Frontal cortex (tissue), 4 donors: ENCODE results near the gene PPP1R1C. TPM values are rescaled to one million over a fixed set of nuclear protein-coding genes. Genes with fewer than 3 reads are reported as not detected.
"Not testable (repeated sequence)": the region's sequence is repeated elsewhere in the genome, so short reads cannot be mapped to it uniquely, and the experiment has no call there.

ENCODE experiments used
- DNase-seq, 2 donors: peaks; one replicate each; pipeline ENCODE4 v3.0.0; 2012; ENCODE audit warnings: low spot score in 2 of 2
- FAIRE-seq: peaks from 2 replicates; lab custom pipeline; 2012; peaks lifted over from hg19 to GRCh38; lab: Jason Lieb, UNC
- total RNA-seq: library from RNA; depleted of rRNA; stranded (reverse); fragments of >200 nt; gene quantifications from one replicate; pipeline ENCODE4 v1.2.3, GENCODE V29; 2014
- donor health status: control.
- donor health status: control.
- donor health status: control.

PPP1R1C gene, protein sequence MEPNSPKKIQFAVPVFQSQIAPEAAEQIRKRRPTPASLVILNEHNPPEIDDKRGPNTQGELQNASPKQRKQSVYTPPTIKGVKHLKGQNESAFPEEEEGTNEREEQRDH
- under 0.01 TPM for total RNA-seq

DNA sequence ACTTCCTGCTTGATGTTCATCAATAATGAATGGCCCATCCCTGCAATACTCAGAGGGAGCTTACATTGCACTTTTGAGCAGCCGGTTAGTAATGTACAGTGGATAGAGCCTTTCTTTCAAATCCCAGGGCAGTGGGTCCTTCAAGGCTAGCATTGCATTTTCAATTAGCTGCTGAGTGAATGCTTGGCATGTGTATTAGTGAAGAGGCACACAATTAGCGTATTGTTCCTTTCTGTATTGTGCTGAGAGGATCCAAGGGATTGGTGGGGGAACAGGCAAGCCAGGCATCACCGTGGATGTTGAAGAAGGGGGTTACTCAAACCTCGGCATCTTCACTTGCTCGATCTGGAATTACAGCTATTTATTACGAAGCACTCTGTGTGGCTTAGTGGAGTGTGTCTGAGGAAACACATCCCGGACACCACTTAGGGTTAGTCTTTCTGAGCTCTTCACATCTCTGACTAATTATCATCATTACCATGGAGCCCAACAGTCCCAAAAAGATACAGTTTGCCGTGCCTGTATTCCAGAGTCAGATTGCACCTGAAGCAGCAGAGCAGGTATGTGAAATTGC is at the start of gene PPP1R1C:
Gene PPP1R1C (plus strand): TSS at position 222 of the 574 bp plus-strand sequence. CDS start 258 bp downstream, at position 480.
- no peak for FAIRE-seq
- peak in 1 of 2 donors; percentile 21 for DNase-seq

DNA sequence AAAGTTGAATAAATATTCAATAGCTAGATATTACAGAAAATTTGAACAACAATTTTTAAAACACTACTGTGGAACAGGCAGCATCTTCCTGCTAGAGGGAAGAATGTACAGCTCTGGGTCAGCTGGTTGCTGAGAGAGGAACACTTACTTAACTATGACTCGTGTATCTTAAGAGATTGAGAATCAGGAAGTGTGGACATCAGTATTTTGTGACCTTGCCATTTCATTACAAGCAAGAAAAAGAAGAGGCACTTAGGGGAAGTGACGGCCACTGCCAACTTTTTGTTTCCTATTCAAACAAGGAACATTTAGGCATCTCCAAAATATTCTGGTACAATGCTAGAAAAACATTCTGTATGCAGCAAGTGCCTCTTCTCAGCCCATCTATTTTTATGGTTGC is 48.2 kb upstream of the PPP1R1C start:
- no peak for DNase-seq
- FAIRE-seq: no peak

DNA sequence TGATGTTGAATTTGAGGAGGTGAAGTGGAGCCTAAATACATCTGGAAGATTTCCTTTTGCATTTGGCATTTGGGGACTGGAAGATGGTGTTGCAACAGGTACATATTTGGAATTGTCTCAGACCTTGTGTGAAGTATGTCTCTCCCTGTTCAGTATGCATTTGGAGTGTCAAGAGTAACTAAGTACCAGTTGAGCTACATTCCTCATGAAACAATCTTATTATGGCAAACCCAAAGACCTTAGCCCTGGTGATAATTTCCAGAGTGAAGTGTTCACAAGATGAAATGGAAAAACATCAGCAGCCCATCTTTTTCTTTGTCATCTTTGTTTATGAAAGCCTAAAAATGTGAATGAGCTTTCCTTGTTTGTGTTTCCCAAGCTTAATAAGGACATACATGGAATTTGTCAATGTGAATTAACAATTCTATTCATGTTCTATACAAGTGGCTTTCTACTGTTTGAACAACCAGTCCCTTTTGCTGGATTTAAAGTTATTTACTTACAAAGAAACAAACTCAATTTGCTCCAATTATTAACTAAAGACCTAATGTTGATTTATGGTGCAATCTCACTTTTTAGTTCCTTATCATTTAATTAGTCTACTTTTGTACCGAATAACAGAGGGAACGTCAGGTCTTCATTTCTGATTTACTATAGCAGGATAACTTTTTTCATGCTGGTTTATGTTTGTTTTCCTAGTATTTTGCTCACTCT is 42.1 kb upstream of the PPP1R1C start:
- DNase-seq (no peak), FAIRE-seq (no peak)

DNA sequence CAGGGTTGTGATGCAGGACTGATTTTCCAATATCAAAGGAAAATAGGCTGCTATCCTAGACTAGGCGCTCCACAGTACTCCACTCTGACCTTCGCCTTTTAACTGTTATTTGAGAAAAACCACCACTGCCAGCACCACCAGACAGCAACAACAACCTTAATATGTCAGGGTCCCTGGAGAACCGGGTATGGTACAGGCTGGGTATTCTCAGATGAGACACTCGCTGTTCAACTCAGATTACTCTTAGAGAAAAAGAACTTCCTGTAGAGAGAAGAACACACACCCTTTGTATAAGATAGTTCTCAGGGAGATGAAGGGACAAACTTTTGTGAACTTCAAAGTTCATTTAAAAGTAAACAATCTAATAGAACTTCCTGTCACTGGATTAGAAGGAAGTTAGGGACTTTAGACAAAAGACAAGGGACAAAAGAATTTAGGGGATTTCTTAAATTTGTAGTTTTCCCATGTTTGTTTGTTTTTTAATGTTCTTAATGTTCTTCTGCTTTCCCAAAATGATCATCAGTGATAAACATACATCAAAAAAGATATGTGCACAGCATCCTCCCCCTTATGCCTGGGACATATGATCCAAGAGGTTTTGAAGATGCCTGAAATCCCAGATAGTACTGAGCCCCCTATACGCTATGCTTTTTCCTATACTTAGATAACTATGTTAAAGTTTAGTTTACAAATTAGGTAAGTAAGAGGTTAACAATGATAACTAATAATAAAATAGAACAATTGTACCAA is 41.3 kb upstream of the PPP1R1C start:
- DNase-seq (no peak), FAIRE-seq (no peak)

DNA sequence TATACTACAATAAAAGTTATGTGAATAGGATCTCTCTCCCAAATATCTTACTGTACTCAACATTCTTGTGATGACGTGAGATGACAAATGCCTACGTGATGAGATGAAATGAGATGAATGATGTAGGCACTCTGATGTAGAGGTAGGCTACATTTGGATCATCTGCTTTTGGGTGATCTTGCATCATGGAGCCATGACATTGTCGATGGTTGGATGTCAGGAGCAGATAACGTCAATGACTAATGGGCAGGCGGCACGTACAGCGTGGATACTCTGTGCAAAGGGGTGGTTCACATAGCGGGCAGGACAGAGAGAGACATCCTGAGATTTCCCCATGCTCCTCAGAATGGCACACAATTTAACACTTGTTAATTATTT is 40.8 kb upstream of the PPP1R1C start:
- FAIRE-seq: no peak
- DNase-seq: no peak

DNA sequence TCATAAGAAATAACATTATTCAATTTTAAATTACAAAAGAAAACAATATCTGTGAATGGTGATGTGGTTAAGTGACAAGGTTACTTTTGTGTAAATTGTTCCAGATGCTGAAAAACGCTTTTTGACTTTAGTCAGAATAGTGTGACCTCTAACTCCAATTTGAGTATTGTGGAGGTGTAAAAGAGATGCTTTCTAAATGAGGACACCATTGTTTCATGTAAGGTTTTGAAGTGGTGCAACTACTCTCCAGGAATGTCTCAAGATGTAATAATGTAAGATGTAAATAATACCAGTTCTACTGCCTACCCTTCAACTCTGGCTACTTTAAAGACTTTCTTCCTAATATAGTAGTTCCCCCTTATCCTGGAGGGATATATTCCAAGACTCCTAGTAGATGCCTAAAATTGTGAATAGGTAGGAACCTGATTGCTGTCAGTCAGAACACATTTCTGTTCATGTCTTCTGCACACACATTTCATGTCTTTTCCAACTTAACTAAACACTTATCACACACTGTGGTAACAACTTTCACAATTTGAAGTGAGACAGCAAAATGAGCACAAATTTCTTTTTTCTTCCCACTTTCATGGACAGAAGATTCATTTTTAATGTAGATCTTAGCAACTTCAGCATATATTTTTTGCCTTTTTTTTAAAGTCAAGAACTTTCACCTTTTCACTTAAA is 39.1 kb upstream of the PPP1R1C start:
- DNase-seq (no peak), FAIRE-seq (no peak)

DNA sequence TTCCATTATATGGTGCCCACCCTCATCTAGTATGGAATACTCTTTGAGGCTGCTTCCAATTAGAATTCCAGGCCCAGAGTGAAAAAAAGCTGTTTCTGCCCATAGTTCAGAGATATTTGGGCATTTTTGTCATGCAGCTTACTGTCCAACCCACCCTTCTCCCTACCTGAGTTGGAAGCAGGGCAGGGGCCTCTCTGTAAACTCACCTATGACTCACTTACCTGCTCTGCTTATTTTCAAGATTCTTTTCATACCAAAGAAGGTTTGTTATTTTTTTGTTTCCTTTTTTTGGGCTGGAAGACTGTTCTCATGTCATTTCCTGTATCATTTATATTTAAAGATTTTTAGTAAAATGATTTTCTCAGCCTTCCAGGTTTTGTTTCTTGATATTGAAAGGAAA is 38.4 kb upstream of the PPP1R1C start:
- no peak for DNase-seq
- FAIRE-seq: no peak

DNA sequence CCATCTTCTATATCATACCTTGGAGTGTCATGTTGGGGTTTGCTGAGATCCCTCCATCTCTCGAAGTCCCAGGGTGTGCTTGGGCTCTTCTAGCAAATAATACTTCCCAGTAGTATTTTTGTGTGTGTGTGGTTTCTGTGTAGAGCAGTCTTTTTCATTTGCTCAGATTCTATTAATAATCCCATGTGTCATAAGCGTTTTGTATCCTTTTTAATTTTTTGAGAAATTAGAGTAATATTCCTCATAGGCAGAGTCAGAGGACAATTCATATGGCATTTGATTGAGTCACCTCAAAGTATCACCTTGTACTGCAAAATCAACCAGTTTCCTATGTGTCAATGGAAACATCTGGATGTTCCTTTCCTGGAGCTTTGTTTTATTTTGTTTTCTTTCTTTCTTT is 37.4 kb upstream of the PPP1R1C start:
- FAIRE-seq: no peak
- DNase-seq: no peak

DNA sequence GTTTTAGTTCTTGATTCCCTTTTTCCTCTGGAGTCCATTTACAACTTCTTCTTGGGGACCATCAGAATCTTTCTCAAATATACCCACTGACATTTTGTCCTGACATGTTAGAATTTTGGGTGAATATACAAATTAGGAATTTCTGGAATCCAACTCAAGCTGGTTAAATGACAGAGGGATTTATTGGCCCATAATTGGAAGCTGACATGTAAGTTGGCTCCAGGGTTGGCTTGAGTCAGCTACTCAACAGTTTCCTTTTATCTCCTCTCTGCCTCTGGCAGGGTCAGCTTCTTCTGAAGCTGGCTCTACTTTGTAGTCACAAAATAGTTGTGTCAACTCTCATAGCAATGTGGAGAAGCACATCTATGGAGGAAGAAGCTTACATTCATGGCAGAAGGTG is 36.6 kb upstream of the PPP1R1C start:
- no peak for DNase-seq

DNA sequence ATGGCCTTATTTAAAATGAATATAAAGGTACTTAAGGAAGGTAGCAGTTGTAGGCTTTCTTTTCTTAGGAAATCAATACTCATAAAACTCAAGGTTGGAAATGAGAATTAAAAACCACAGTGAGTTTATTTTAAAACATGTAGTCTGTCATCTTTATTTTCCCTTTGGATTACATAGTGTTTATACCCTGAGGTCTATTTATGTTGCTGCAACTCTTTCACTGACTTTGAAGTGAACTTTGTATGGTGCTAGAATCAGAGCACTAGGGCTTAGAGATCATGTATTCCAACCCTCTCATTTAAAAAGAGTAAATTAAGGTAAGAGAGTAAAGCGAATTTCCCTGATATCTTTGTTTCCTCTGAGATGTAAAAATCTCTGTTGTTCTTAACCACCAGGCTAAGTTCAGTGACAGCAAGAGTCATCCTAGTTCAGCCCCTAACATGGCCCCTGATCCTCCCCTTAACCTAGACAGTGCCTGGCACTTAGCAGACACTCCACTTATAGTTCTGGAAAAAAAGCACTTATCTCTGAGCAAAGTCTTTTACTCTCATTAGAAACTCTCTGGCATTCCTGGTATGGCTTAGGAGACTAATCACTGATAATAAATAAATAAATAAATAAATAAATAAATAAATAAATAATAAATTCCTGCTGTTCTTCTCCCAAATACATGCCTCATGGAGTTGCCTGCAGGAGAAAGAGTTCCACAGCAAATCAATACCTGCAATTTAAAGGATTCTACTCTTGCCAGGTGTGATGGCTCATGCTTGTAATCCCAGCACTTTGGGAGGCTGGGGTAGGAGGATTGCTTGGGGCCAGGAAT is 33.0 kb upstream of the PPP1R1C start:
- FAIRE-seq (no peak), DNase-seq (no peak)

More for the DNA sequence above, 36.6 kb upstream of the PPP1R1C start:
- FAIRE-seq: no peak

DNA sequence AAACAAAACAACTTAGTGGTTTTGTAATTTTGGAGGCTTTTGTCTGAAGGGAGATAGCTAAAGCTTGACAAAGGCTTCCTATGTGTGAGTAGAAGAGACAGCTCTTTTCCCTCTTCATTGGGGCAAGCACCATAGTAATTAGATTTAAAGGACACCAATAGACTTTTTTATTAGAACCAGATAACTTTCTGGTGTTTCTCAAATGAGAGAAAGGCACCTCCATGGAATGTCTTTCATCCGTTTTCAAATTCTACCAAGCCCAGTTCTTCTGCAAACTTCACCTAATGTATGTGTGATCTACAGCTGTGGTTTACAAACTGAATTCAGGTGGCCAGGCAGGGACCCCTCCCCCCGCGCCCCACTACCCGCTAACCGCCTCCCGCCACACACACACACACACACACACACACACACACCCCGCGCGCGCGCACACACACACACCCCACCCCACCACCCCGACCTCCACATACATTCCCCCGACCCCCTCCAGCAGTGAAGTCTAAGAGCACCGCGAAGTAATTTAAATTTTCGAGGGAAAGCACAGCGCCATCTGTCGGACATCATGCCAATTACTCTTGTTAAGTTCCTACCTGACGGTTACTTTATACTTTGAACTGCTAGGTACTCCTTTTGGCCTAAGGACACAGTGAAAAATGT is 31.6 kb upstream of the PPP1R1C start:
- DNase-seq (peak; percentile 57), FAIRE-seq (no peak)

DNA sequence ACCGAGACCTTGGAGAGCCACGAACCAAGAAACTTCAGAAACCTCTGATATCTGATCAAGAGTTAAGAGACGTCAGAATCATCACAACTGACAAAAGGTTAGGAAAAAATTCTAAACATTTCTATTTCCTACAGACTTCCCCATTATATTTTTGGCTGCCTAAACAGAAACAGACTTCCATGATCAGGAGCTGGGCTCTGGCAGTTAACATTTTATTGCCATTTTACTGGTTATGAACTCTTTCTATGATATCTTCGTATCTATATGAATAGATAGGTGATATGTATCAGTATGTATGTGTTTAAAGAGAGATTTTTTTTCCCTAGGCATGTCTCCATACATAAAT is 31.1 kb upstream of the PPP1R1C start:
- no peak for FAIRE-seq
- no peak for DNase-seq

DNA sequence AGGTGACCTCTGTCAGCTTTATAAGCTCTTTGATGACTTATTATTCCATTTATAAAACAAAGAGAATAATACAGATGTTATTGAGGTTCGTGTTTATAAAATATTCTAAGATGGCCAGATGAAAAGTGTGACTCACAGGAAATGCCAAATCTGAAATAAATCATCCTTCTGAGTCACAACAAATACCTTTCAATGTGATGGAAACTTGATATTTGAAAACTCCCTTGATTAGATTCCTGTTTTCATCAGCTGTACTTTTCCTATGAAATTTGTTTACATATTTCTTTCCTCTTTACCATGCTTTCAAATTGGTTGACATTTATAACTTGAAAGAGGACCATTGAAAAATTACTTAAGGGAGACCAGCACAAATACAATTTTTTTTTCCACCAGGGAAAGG is 30.6 kb upstream of the PPP1R1C start:
- no peak for FAIRE-seq
- no peak for DNase-seq

DNA sequence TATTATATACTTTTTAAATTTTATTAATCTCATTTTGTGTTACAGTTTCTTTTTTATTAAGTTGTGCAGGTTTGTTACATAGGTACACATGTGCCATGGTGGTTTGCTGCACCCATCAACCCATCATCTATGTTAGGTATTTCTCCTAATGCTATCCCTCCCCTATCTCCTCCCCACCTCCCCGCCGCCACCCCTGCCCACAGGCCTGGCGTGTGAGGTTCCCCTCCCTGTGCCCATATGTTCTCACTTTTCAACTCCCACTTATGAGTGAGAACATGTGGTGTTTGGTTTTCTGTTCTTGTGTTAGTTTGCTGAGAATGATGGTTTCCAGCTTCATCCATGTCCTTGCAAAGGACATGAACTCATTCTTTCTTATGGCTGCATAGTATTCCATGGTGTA is 29.8 kb upstream of the PPP1R1C start:
- not testable (repeated sequence) for DNase-seq, FAIRE-seq

DNA sequence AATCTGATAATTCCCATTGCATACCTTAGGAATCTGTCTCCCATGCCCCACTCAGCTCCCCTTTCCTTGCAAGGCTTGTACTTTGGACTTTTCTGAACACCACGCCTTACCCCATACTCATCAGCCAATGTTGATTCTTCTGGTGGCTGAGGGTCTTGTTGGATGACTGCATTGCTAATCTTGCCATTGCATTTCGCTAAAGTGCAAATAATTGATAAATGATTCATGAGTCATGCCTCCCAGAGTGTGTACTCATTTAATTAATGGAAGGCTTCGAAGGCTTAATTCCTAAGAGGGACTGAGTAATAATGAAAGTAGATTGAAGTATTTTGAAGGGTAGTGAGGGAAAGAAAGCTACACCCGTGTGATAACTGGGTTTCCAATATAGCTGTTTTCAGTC is 28.0 kb upstream of the PPP1R1C start:
- DNase-seq (no peak), FAIRE-seq (no peak)

DNA sequence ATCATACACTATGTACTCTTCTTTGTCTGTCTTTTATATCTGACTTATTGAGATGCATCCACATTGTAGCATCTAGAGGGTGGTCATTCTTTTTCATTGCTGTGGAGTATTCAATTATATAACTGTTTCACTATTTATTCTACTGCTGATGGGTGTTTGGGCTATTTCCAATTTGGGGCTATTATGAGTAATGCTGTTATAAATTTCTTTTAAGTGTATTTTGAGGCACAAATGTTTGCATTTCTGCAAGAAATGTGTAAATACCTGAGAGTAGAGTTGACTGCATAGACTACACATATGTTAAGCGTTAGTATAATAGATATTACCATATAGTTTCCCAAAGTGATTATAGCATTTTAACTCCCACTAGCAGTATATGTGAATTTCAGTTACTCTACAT is 26.9 kb upstream of the PPP1R1C start:
- no peak for FAIRE-seq
- no peak for DNase-seq

DNA sequence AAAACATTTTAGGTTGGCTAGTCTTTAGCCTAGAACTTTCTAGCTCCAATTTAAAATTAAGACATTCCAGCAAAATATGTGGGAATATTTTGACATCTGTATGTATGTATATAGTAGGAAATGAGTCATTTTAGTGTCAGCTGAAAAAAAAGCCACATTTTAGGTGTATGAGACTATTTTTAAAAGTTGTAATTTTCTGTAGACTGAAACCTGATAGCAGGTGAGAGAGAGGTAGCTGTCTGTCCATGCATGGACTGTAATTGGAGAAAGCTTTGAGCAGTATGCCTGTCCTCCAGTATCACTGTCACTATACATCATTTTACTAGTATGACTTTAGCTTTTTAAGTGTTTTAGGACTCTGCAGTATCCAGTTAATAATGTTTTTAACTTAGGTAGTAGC is 26.1 kb upstream of the PPP1R1C start:
- FAIRE-seq (no peak), DNase-seq (no peak)

DNA sequence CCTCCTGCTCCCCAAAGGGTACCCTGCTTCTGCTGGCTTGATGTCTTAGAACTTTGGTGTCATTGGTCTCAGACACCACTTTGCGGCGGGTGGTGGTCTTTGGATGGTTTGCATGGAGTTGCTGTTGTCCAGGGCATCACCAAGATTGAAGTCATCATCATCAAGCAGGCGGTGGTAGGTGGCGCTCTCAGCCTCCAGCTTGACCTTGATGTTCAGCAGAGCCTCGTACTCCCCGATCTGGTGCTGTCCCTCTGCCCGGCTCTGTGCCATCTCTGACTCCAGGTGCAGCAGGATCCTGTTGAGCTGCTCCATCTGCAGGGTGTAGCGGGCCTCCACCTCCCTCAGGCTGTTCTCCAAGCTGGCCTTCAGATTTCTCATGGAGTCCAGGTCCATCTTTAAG is 24.5 kb upstream of the PPP1R1C start:
- not testable (repeated sequence) for DNase-seq, FAIRE-seq

DNA sequence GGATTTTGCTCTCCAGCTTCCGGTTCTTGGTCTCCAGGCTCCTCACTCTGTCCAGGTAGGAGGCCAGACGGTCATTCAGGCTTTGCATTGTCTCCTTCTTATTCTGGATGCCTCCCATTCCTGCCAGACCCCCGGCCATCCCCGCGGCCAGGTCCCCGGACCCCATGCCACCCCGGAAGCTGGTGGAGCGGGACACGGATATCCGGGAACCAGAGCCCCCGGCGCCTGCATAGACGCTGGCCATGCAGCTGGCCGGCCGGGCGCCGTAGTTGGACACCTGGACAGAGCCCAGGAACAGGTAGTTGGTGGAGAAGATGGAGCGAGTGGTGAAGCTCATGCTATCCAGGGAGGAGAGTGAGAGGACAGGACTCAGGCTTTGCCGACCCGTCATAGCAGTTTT is 23.5 kb upstream of the PPP1R1C start:
- no peak for DNase-seq
- no peak for FAIRE-seq
